H1 (cell line): ENCODE data around the gene SERPING1. TPM values are rescaled to one million over a fixed set of nuclear protein-coding genes. Genes with fewer than 3 reads are reported as not detected.
A peak's percentile ranks its signal among the peaks of the same experiment; 100 is the strongest.

Experiments
- CTCF ChIA-PET: fragments of 300-600 bp; sonication (Branson Sonifier 250); formaldehyde crosslinking; loops from one replicate; lab custom pipeline; 2021; ENCODE audit not compliant: partially characterized antibody; lab: Charles Lee
- POLR2A ChIA-PET: fragments of 300-600 bp; sonication (Branson Sonifier 250); formaldehyde crosslinking; loops from one replicate; lab custom pipeline; 2021; ENCODE audit warnings: inconsistent platforms; ENCODE audit not compliant: partially characterized antibody; lab: Charles Lee
- DNase-seq, 2 experiments: peaks; one replicate each; pipeline versions ENCODE4 v3.0.0 to v3.0.0-alpha.2; 2010 to 2022; ENCODE audit warnings: low spot score in 2 of 2, low read depth in 1 of 2, mixed read lengths in 1 of 2
- FAIRE-seq: peaks from 2 replicates; lab custom pipeline; 2011; peaks lifted over from hg19 to GRCh38; lab: Jason Lieb, UNC
- H2AFZ ChIP-seq: 2 replicates; pipeline ENCODE4 v1.8.1; 2012; ENCODE audit warnings: low read length, inconsistent platforms
- H2AK5ac ChIP-seq: 2 replicates; pipeline ENCODE4 v1.6.1; 2013; ENCODE audit warnings: low read depth, low read length
- H2BK120ac ChIP-seq: replicated peaks from 2 replicates; pipeline ENCODE3; 2013; ENCODE audit warnings: low read depth, low read length, inconsistent platforms
- H2BK12ac ChIP-seq: 2 replicates; pipeline ENCODE4 v1.6.1; 2013; ENCODE audit warnings: low read depth, low read length
- H2BK15ac ChIP-seq: 2 replicates; pipeline ENCODE4 v1.6.1; 2013; ENCODE audit warnings: low read length
- H2BK20ac ChIP-seq: 2 replicates; pipeline ENCODE4 v1.6.1; 2013; ENCODE audit warnings: low read length
- H2BK5ac ChIP-seq: 2 replicates; pipeline ENCODE4 v1.6.1; 2013; ENCODE audit warnings: low read depth, low read length
- H3K14ac ChIP-seq: 2 replicates; pipeline ENCODE4 v1.6.1; 2013; ENCODE audit warnings: inconsistent platforms; ENCODE audit not compliant: insufficient read length
- H3K18ac ChIP-seq: 2 replicates; pipeline ENCODE4 v1.6.1; 2013; ENCODE audit warnings: low read length; ENCODE audit errors: extremely low read depth
- H3K23ac ChIP-seq: 2 replicates; pipeline ENCODE4 v1.6.1; 2013; ENCODE audit warnings: inconsistent platforms; ENCODE audit not compliant: insufficient read length
- H3K23me2 ChIP-seq: 2 replicates; pipeline ENCODE4 v1.6.1; 2013; ENCODE audit warnings: low read depth, low read length
- H3K27ac ChIP-seq: 2 replicates; pipeline ENCODE4 v1.6.1; 2011; ENCODE audit warnings: low read depth, low read length, inconsistent platforms
- H3K27me3 ChIP-seq, 4 experiments: replicated peaks in 1 of 4; 1 replicate in 1 of 4; 2 replicates in 3 of 4; pipeline versions ENCODE4 v1.6.1 to v1.8.1; 2011 to 2013; ENCODE audit warnings: low read length in 3 of 4, mild to moderate bottlenecking in 3 of 4, inconsistent platforms in 2 of 4, mixed read lengths in 2 of 4, moderate library complexity in 1 of 4; ENCODE audit not compliant: control insufficient read depth in 3 of 4, insufficient read depth in 3 of 4; ENCODE audit errors: extremely low read depth in 1 of 4
- H3K36me3 ChIP-seq, 4 experiments: 2 replicates each; pipeline versions ENCODE4 v1.6.1 to v1.8.1; 2011 to 2013; ENCODE audit warnings: mild to moderate bottlenecking in 4 of 4, low read length in 3 of 4, moderate library complexity in 2 of 4, control low read depth in 1 of 4, inconsistent platforms in 1 of 4; ENCODE audit not compliant: insufficient read depth in 4 of 4, control insufficient read depth in 2 of 4
- H3K4ac ChIP-seq: replicated peaks from 2 replicates; pipeline ENCODE3; 2013; ENCODE audit warnings: low read length, low read depth, mixed read lengths, inconsistent platforms; ENCODE audit not compliant: insufficient read length
- H3K4me1 ChIP-seq, 4 experiments: replicated peaks in 1 of 4; 1 replicate in 1 of 4; 2 replicates in 3 of 4; pipeline versions ENCODE4 v1.6.1 to v1.8.1; 2011 to 2013; ENCODE audit warnings: low read length in 3 of 4, inconsistent platforms in 2 of 4, mixed read lengths in 1 of 4; ENCODE audit not compliant: insufficient read depth in 4 of 4, control insufficient read depth in 3 of 4
- H3K4me2 ChIP-seq, 2 experiments: 2 replicates each; pipeline versions ENCODE4 v1.6.1 to v1.8.1; 2011 to 2013; ENCODE audit warnings: low read depth in 2 of 2, low read length in 2 of 2, control low read depth in 1 of 2, inconsistent platforms in 1 of 2, mild to moderate bottlenecking in 1 of 2; ENCODE audit not compliant: insufficient read depth in 1 of 2
- H3K4me3 ChIP-seq, 4 experiments: fragments of 200-600, 300-600 bp in 1 of 4; sonication (generic), shearing (Covaris generic), sonication (Bioruptor Twin) in 1 of 4; 2 replicates each; pipeline versions ENCODE4 v1.5.1 to v1.8.1; 2011 to 2016; ENCODE audit warnings: low read length in 4 of 4, low read depth in 3 of 4, control low read depth in 2 of 4, inconsistent platforms in 2 of 4, mild to moderate bottlenecking in 2 of 4, mixed read lengths in 1 of 4, moderate library complexity in 1 of 4; ENCODE audit not compliant: insufficient read depth in 2 of 4; ENCODE audit errors: extremely low read depth in 1 of 4
- H3K56ac ChIP-seq: replicated peaks from 2 replicates; pipeline ENCODE3; 2013; ENCODE audit warnings: low read depth, mild to moderate bottlenecking, mixed read lengths, low read length, inconsistent platforms; ENCODE audit not compliant: insufficient read length
- H3K79me1 ChIP-seq: 2 replicates; pipeline ENCODE4 v1.6.1; 2013; ENCODE audit warnings: low read depth, low read length, control low read depth
- H3K79me2 ChIP-seq, 2 experiments: 2 replicates each; pipeline versions ENCODE4 v1.6.1 to v1.8.1; 2012 to 2013; ENCODE audit warnings: low read length in 2 of 2, mild to moderate bottlenecking in 2 of 2, inconsistent platforms in 1 of 2; ENCODE audit not compliant: insufficient read depth in 2 of 2, control insufficient read depth in 1 of 2
- H3K9ac ChIP-seq, 4 experiments: replicated peaks in 1 of 4; 1 replicate in 1 of 4; 2 replicates in 3 of 4; pipeline versions ENCODE4 v1.6.1 to v1.8.1; 2011 to 2013; ENCODE audit warnings: low read depth in 3 of 4, low read length in 3 of 4, control low read depth in 2 of 4, mild to moderate bottlenecking in 2 of 4, moderate library complexity in 2 of 4, inconsistent platforms in 1 of 4; ENCODE audit errors: extremely low read depth in 1 of 4
- H3K9me3 ChIP-seq, 2 experiments: 2 replicates each; pipeline versions ENCODE4 v1.6.1 to v1.8.1; 2012 to 2013; ENCODE audit warnings: mild to moderate bottlenecking in 2 of 2, moderate library complexity in 2 of 2, control low read depth in 1 of 2, inconsistent platforms in 1 of 2, low read depth in 1 of 2, low read length in 1 of 2, mixed read lengths in 1 of 2; ENCODE audit not compliant: insufficient read depth in 2 of 2
- H4K20me1 ChIP-seq, 2 experiments: replicated peaks in 1 of 2; 2 replicates each; pipeline versions ENCODE3 to v1.8.1; 2011 to 2013; ENCODE audit warnings: inconsistent platforms in 2 of 2, low read length in 2 of 2, mild to moderate bottlenecking in 1 of 2; ENCODE audit not compliant: insufficient read depth in 2 of 2, control insufficient read depth in 1 of 2
- H4K5ac ChIP-seq: 2 replicates; pipeline ENCODE4 v1.6.1; 2013; ENCODE audit warnings: low read length, low read depth, mixed read lengths, inconsistent platforms; ENCODE audit not compliant: insufficient read length
- H4K8ac ChIP-seq: 2 replicates; pipeline ENCODE4 v1.8.0; 2013; ENCODE audit warnings: mild to moderate bottlenecking, moderate library complexity, low read length, inconsistent platforms; ENCODE audit not compliant: insufficient read depth; ENCODE audit errors: extremely low read depth
- H4K91ac ChIP-seq: replicated peaks from 2 replicates; pipeline ENCODE3; 2013; ENCODE audit warnings: low read length, mixed read lengths, inconsistent platforms; ENCODE audit not compliant: insufficient read length
- CEBPB ChIP-seq: IDR thresholded peaks from 2 replicates; pipeline ENCODE4 v1.6.1; 2012; ENCODE audit warnings: low read depth, low read length
- RAD21 ChIP-seq, 2 experiments: IDR thresholded peaks in 1 of 2; conservative IDR thresholded peaks in 1 of 2; 2 replicates each; pipeline ENCODE4 v1.6.1; 2011; ENCODE audit warnings: low read depth in 2 of 2, low read length in 2 of 2, improper control_type of control experiment in 1 of 2, inconsistent platforms in 1 of 2, mild to moderate bottlenecking in 1 of 2, moderate library complexity in 1 of 2
- RXRA ChIP-seq: IDR thresholded peaks from 2 replicates; pipeline ENCODE4 v1.6.1; 2011; ENCODE audit warnings: low read depth, mild to moderate bottlenecking, low read length, moderate library complexity; ENCODE audit not compliant: insufficient read depth
- WGBS, 2 experiments: shearing (Covaris generic) in 1 of 2; methylation state at CpG; one replicate each; pipeline versions ENCODE4 v1.1.6 to v1.1.7; 2013 to 2015; ENCODE audit warnings: low lambda C conversion rate in 2 of 2, mixed read lengths in 2 of 2, inconsistent platforms in 1 of 2, low coverage in 1 of 2, missing lambda C conversion rate in 1 of 2; ENCODE audit not compliant: insufficient replicate concordance in 2 of 2, insufficient coverage in 1 of 2, insufficient read length in 1 of 2; ENCODE audit errors: extremely low coverage in 1 of 2, missing lambda C conversion rate in 1 of 2; 5-methylcytosine and 5-hydroxymethylcytosine counted together
- polyA plus RNA-seq, 7 experiments: library from polyadenylated mRNA; depleted of rRNA in 3 of 7; stranded (reverse) in 5 of 7; unstranded in 2 of 7; fragments of >200 nt in 5 of 7; fragments of 200-250 nt in 2 of 7; gene quantifications; 1 replicate in 5 of 7; 2 replicates in 1 of 7; 4 replicates in 1 of 7; pipeline versions ENCODE4 v1.2.1 to v1.2.3, GENCODE V29; 2011 to 2013; ENCODE audit warnings: missing spikeins in 2 of 7, mixed read lengths in 2 of 7
- total RNA-seq: library from RNA; stranded (reverse); fragmentation: NEBNext Ultra II Directional; extraction: Animal tissue kit (Norgen Biotek cat#: 25700); gene quantifications from 2 replicates; pipeline ENCODE4 v1.2.1, GENCODE V29; 2021
- TF ChIP-seq, protein P1 (sequence below), 3 experiments: IDR thresholded peaks; 1 replicate in 2 of 3; 2 replicates in 1 of 3; pipeline versions ENCODE4 v1.5.1 to v1.6.1; 2011; ENCODE audit warnings: low read length in 3 of 3, mild to moderate bottlenecking in 3 of 3, inconsistent platforms in 2 of 3, low read depth in 1 of 3, moderate library complexity in 1 of 3; ENCODE audit not compliant: insufficient read depth in 1 of 3; ENCODE audit errors: control extremely low read depth in 1 of 3

Gene SERPING1
- total and polyA plus RNA-seq, 2 of the 8 experiments (the other 6 are each of a cell fraction or from before 2014, with no cell fraction given), result 50.9 to 54.8 TPM

DNA sequence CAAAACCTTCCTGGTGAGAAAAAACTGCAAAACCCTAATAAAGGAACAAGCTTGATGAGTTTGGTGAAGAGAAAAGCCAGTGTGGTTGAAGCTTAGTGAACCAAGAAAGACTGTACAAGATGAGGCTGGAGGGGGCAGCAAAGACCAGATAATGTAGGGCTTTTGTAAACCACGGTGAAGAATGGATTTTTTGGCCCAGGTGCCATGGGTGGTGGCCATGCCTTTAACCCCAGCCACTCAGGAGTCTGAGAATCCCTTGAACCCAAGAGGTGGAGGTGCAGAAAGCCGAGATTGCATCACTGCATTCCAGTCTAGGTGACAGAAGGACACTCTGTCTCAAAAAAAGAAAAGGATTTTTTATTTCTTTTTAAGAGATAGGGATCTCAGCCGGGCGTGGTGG is 65.4 kb downstream of the SERPING1 start:
- H3K27ac ChIP-seq, result no peak overlapping the region
- H3K14ac ChIP-seq, result no peak overlapping the region
- ChIA-PET CTCF (interaction anchor here (0.6 to 3.2 kb wide), 15 partner anchors 10 to 849 kb away, joined by 3 to 8 read pairs (median 3); no protein-coding TSS in a partner anchor), POLR2A (interaction anchor here (0.6 to 1.5 kb wide), 9 partner anchors 9 to 88 kb away, joined by 3 to 8 read pairs (median 3); partner anchors contain the start of genes BTBD18, SELENOH and YPEL4)
- DNase-seq (no peak), FAIRE-seq (no peak)
- WGBS, 2 experiments, result 89% methylated on average over 4 of the region's 4 CpGs; no CpG with 5 or more reads in 1 of the 2 experiments
- H3K18ac ChIP-seq, result no peak overlapping the region
- H3K56ac ChIP-seq, result no peak overlapping the region
- no peak overlapping the region for H4K8ac ChIP-seq
- H3K79me1 ChIP-seq, result peaks cover 4% of the 10 kb centered on the region; the same call in 1 of the 2 replicates
- H3K9me3 ChIP-seq, result no peaks in the 10 kb centered on the region
- H3K4ac ChIP-seq, result no peak overlapping the region
- H2BK15ac ChIP-seq, result no peak overlapping the region
- peaks cover 0 to 17% of the 10 kb centered on the region in 2 experiments; a peak in 3 of 4 replicates for H3K79me2 ChIP-seq
- H3K4me2 ChIP-seq, result no peak overlapping the region
- no peak overlapping the region for H2BK5ac ChIP-seq
- H3K27me3 ChIP-seq, result no peaks in the 10 kb centered on the region
- H2BK120ac ChIP-seq, result no peak overlapping the region
- no peak overlapping the region for H4K5ac ChIP-seq
- no peak overlapping the region for H3K23ac ChIP-seq
- no peak overlapping the region for H2BK20ac ChIP-seq
- H3K4me1 ChIP-seq, result no peaks in the 10 kb centered on the region; a peak in 1 of 7 replicates
- H3K36me3 ChIP-seq, result peaks cover 3 to 25% (median 19%) of the 10 kb centered on the region in 4 experiments; a peak in 6 of 8 replicates
- H4K91ac ChIP-seq, result no peak overlapping the region
- no peak overlapping the region for H2AK5ac ChIP-seq
- no peak overlapping the region for H2BK12ac ChIP-seq
- peaks cover 2% of the 10 kb centered on the region for H3K23me2 ChIP-seq
- H2AFZ ChIP-seq, result no peak overlapping the region
- TF ChIP-seq RAD21 (IDR thresholded peaks at IDR 0.05 in 1 of 2, conservative IDR thresholded peaks at IDR 0.05 in 1 of 2; ENCODE audit: low read depth in 2 of 2, low read length in 2 of 2) (peak; percentile 41 to 66), RXRA (no peak), CEBPB (0 out of 2 replicates have a peak, but pooled peaks have one; percentile 2)
- TF ChIP-seq, protein P1, sequence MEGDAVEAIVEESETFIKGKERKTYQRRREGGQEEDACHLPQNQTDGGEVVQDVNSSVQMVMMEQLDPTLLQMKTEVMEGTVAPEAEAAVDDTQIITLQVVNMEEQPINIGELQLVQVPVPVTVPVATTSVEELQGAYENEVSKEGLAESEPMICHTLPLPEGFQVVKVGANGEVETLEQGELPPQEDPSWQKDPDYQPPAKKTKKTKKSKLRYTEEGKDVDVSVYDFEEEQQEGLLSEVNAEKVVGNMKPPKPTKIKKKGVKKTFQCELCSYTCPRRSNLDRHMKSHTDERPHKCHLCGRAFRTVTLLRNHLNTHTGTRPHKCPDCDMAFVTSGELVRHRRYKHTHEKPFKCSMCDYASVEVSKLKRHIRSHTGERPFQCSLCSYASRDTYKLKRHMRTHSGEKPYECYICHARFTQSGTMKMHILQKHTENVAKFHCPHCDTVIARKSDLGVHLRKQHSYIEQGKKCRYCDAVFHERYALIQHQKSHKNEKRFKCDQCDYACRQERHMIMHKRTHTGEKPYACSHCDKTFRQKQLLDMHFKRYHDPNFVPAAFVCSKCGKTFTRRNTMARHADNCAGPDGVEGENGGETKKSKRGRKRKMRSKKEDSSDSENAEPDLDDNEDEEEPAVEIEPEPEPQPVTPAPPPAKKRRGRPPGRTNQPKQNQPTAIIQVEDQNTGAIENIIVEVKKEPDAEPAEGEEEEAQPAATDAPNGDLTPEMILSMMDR (IDR thresholded peaks at IDR 0.05; ENCODE audit: control extremely low read depth in 1 of 3, insufficient read depth in 1 of 3, low read depth in 1 of 3, low read length in 3 of 3), result peak in 1 of 3 experiments; percentile 26; a peak in 2 of 4 replicates
- H3K9ac ChIP-seq, result no peak overlapping the region
- H3K4me3 ChIP-seq, result no peak overlapping the region
- H4K20me1 ChIP-seq, result peaks cover 2 to 3% of the 10 kb centered on the region in 2 experiments
